Activated T-helper 1 cell treated with anti-CD3 and anti-CD28 coated beads, Interleukin-12 subunit alpha, Interleukin-12 subunit beta, Interleukin-2, Interleukin-4 antibody, amounts not matched to agents 30 ng/mL and 10 ng/mL and 1 ng/mL, durations not matched to agents 14 hours and 24 hours and 36 hours (primary cell): ENCODE data around the gene SPOPL. TPM values are rescaled to one million over a fixed set of nuclear protein-coding genes. Genes with fewer than 3 reads are reported as not detected.
A peak's percentile ranks its signal among the peaks of the same experiment; 100 is the strongest.

Source experiments
- DNase-seq: peaks from one replicate; pipeline ENCODE4 v3.0.0; 2021; ENCODE audit warnings: low spot score
- H3K27ac Mint-ChIP-seq: one replicate; pipeline ENCODE4 v1.8.0; 2021; ENCODE audit warnings: mild to moderate bottlenecking, mixed read lengths
- H3K27me3 Mint-ChIP-seq: one replicate; pipeline ENCODE4 v1.8.0; 2022; ENCODE audit warnings: mild to moderate bottlenecking, moderate library complexity, mixed read lengths; ENCODE audit not compliant: insufficient read depth
- H3K36me3 Mint-ChIP-seq: one replicate; pipeline ENCODE4 v1.8.0; 2021; ENCODE audit warnings: low read depth, mixed read lengths
- H3K4me1 Mint-ChIP-seq: one replicate; pipeline ENCODE4 v1.8.0; 2021; ENCODE audit warnings: low read depth, mixed read lengths
- H3K4me3 Mint-ChIP-seq: one replicate; pipeline ENCODE4 v1.8.0; 2021; ENCODE audit warnings: mild to moderate bottlenecking, moderate library complexity, mixed read lengths
- H3K9me3 Mint-ChIP-seq: one replicate; pipeline ENCODE4 v1.8.0; 2021; ENCODE audit warnings: mixed read lengths
- intact Hi-C: fragments of 100-400 bp; cut with micrococcal nuclease; formaldehyde crosslinking; loops from one replicate; pipeline ENCODE4 v1.15.1; 2024
- total RNA-seq: library from RNA; stranded (reverse); gene quantifications from 2 replicates; pipeline ENCODE4 v1.2.3, GENCODE V29; 2022

Gene SPOPL
- total RNA-seq, 1 donor from 2014 or later, result 19.6 TPM

GRCh38 chr2:138500592-138501424, 762 bp upstream of the SPOPL start:
- intact Hi-C loops, result no loop called here
- Mint-ChIP-seq H3K9me3 (no peaks in the 10 kb centered on the region), H3K27me3 (peaks cover 2% of the 10 kb centered on the region), H3K27ac (peak overlapping the region; percentile 55), H3K4me3 (peak overlapping the region; percentile 88), H3K36me3 (peaks cover 7% of the 10 kb centered on the region), H3K4me1 (peaks cover 32% of the 10 kb centered on the region)
- no peak for DNase-seq

GRCh38 chr2:138502255-138503086, 901 bp downstream of the SPOPL start:
- intact Hi-C loops, result loop anchor here (1.0 kb wide), 1 partner anchor 72 kb away; no protein-coding TSS in a partner anchor
- Mint-ChIP-seq H3K9me3 (no peaks in the 10 kb centered on the region), H3K27me3 (peaks cover 2% of the 10 kb centered on the region), H3K4me3 (peak overlapping the region; percentile 99), H3K4me1 (peaks cover 32% of the 10 kb centered on the region), H3K36me3 (peaks cover 7% of the 10 kb centered on the region), H3K27ac (peak overlapping the region; percentile 98)
- no peak for DNase-seq

- intact Hi-C loops, result loop anchor here (1.0 kb wide), 1 partner anchor 73 kb away; no protein-coding TSS in a partner anchor
- Mint-ChIP-seq H3K4me1 (peaks cover 32% of the 10 kb centered on the region), H3K9me3 (no peaks in the 10 kb centered on the region), H3K27ac (peak overlapping the region; percentile 98), H3K36me3 (peaks cover 7% of the 10 kb centered on the region), H3K27me3 (peaks cover 2% of the 10 kb centered on the region), H3K4me3 (peak overlapping the region; percentile 99)
- DNase-seq, result no peak
These were observed 1.5 kb downstream of the SPOPL start for GRCh38 chr2:138503087-138503442.

GRCh38 chr2:138503652-138504051, 2.1 kb downstream of the SPOPL start:
- Mint-ChIP-seq H3K27me3 (peaks cover 2% of the 10 kb centered on the region), H3K36me3 (peaks cover 7% of the 10 kb centered on the region), H3K4me3 (peak overlapping the region; percentile 99), H3K9me3 (no peaks in the 10 kb centered on the region), H3K4me1 (peaks cover 32% of the 10 kb centered on the region), H3K27ac (peak overlapping the region; percentile 98)
- intact Hi-C loops, result loop anchor here (1.0 kb wide), 1 partner anchor 73 kb away; no protein-coding TSS in a partner anchor
- DNase-seq, result no peak

GRCh38 chr2:138504092-138504491, 2.5 kb downstream of the SPOPL start:
- H3K4me1 Mint-ChIP-seq, result peaks cover 32% of the 10 kb centered on the region
- peak overlapping the region; percentile 99 for H3K4me3 Mint-ChIP-seq
- H3K36me3 Mint-ChIP-seq, result peaks cover 8% of the 10 kb centered on the region
- no peaks in the 10 kb centered on the region for H3K9me3 Mint-ChIP-seq
- no peak for DNase-seq
- peaks cover 2% of the 10 kb centered on the region for H3K27me3 Mint-ChIP-seq
- intact Hi-C loops, result no loop called here
- no peak overlapping the region for H3K27ac Mint-ChIP-seq

- intact Hi-C loops, result no loop called here
- H3K9me3 Mint-ChIP-seq, result peaks cover 2% of the 10 kb centered on the region
- DNase-seq, result no peak
- H3K4me1 Mint-ChIP-seq, result peaks cover 35% of the 10 kb centered on the region
- H3K36me3 Mint-ChIP-seq, result peaks cover 11% of the 10 kb centered on the region
- H3K4me3 Mint-ChIP-seq, result peak overlapping the region; percentile 32
- H3K27ac Mint-ChIP-seq, result no peak overlapping the region
- H3K27me3 Mint-ChIP-seq, result peaks cover 2% of the 10 kb centered on the region
These were observed 3.1 kb downstream of the SPOPL start for GRCh38 chr2:138504546-138505235.

GRCh38 chr2:138507267-138507666, 5.7 kb downstream of the SPOPL start:
- no peaks in the 10 kb centered on the region for H3K27me3 Mint-ChIP-seq
- H3K9me3 Mint-ChIP-seq, result peaks cover 6% of the 10 kb centered on the region
- intact Hi-C loops, result no loop called here
- H3K27ac Mint-ChIP-seq, result no peak overlapping the region
- H3K4me1 Mint-ChIP-seq, result peaks cover 33% of the 10 kb centered on the region
- no peak for DNase-seq
- peaks cover 14% of the 10 kb centered on the region for H3K36me3 Mint-ChIP-seq
- H3K4me3 Mint-ChIP-seq, result no peak overlapping the region

GRCh38 chr2:138510319-138510718, 8.7 kb downstream of the SPOPL start:
- peaks cover 19% of the 10 kb centered on the region for H3K4me1 Mint-ChIP-seq
- intact Hi-C loops, result no loop called here
- DNase-seq, result no peak
- H3K36me3 Mint-ChIP-seq, result peaks cover 12% of the 10 kb centered on the region
- H3K27ac Mint-ChIP-seq, result no peak overlapping the region
- no peak overlapping the region for H3K4me3 Mint-ChIP-seq
- peaks cover 10% of the 10 kb centered on the region for H3K9me3 Mint-ChIP-seq
- H3K27me3 Mint-ChIP-seq, result no peaks in the 10 kb centered on the region

GRCh38 chr2:138512672-138513071, 11.1 kb downstream of the SPOPL start:
- Mint-ChIP-seq H3K9me3 (peaks cover 10% of the 10 kb centered on the region), H3K27me3 (peaks cover 3% of the 10 kb centered on the region), H3K4me3 (no peak overlapping the region), H3K27ac (no peak overlapping the region), H3K36me3 (peaks cover 12% of the 10 kb centered on the region), H3K4me1 (peaks cover 31% of the 10 kb centered on the region)
- intact Hi-C loops, result no loop called here
- DNase-seq, result no peak

- Mint-ChIP-seq H3K9me3 (peaks cover 10% of the 10 kb centered on the region), H3K36me3 (peaks cover 11% of the 10 kb centered on the region), H3K4me3 (no peak overlapping the region), H3K4me1 (peaks cover 31% of the 10 kb centered on the region), H3K27me3 (peaks cover 5% of the 10 kb centered on the region), H3K27ac (no peak overlapping the region)
- no peak for DNase-seq
- intact Hi-C loops, result no loop called here
These were observed 12.6 kb downstream of the SPOPL start for GRCh38 chr2:138514173-138514572.

GRCh38 chr2:138515092-138515491, 13.5 kb downstream of the SPOPL start:
- intact Hi-C loops, result no loop called here
- Mint-ChIP-seq H3K4me3 (no peak overlapping the region), H3K27ac (no peak overlapping the region), H3K36me3 (peaks cover 4% of the 10 kb centered on the region), H3K27me3 (peaks cover 5% of the 10 kb centered on the region), H3K4me1 (peaks cover 23% of the 10 kb centered on the region), H3K9me3 (peaks cover 4% of the 10 kb centered on the region)
- DNase-seq, result no peak

- intact Hi-C loops, result no loop called here
- H3K4me1 Mint-ChIP-seq, result peaks cover 22% of the 10 kb centered on the region
- H3K27me3 Mint-ChIP-seq, result peaks cover 5% of the 10 kb centered on the region
- no peak for DNase-seq
- no peak overlapping the region for H3K4me3 Mint-ChIP-seq
- H3K27ac Mint-ChIP-seq, result peak overlapping the region; percentile 0
- peaks cover 4% of the 10 kb centered on the region for H3K36me3 Mint-ChIP-seq
- peaks cover 4% of the 10 kb centered on the region for H3K9me3 Mint-ChIP-seq
These were observed 14.6 kb downstream of the SPOPL start for GRCh38 chr2:138516030-138516704.
